Measurements from ENCODE around the gene LIG3. TPM values are rescaled to one million over a fixed set of nuclear protein-coding genes. Genes with fewer than 3 reads are reported as not detected.

Gene LIG3
- total RNA-seq, 1 donor, result 31.0 TPM

GRCh38 chr17:35050170-35050569 lies 69.9 kb downstream of the LIG3 start:
- no peak for DNase-seq (ENCODE audit: low read depth)
- no peak for TF ChIP-seq CTCF (IDR thresholded peaks at IDR 0.05; ENCODE audit: insufficient read depth, low read length)
- no peak overlapping the region for H3K4me3 ChIP-seq (ENCODE audit: low read depth, low read length)

DNA sequence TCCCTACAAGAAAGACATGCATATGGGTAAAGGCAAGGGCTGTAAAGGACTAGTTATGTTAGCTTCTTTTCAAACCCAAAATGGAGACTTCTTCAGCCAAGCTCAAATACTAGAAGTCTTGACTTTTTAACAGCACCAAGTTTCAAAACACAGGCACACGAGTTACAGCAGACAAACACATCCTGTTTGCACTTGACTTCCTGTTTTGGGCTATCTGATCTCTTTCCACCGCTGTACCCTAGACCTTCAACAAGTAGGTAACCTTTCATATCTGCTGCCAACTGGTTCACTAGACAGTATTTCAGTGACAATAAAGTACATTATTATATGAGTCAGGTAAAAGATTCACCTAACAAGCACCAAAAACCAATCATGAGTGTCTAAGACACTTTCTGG lies 70.9 kb downstream of the LIG3 start:
- DNase-seq (ENCODE audit: low read depth), result no peak
- no peak for TF ChIP-seq CTCF (IDR thresholded peaks at IDR 0.05; ENCODE audit: insufficient read depth, low read length)
- no peak overlapping the region for H3K4me3 ChIP-seq (ENCODE audit: low read depth, low read length)

- no peak overlapping the region for H3K4me3 ChIP-seq (ENCODE audit: low read depth, low read length)
- no peak for DNase-seq (ENCODE audit: low read depth)
- TF ChIP-seq CTCF (IDR thresholded peaks at IDR 0.05; ENCODE audit: insufficient read depth, low read length), result no peak
Observed at GRCh38 chr17:35051579-35052240, 71.4 kb downstream of the LIG3 start.

- no peak for DNase-seq (ENCODE audit: low read depth)
- TF ChIP-seq CTCF (IDR thresholded peaks at IDR 0.05; ENCODE audit: insufficient read depth, low read length), result no peak
- no peak overlapping the region for H3K4me3 ChIP-seq (ENCODE audit: low read depth, low read length)
Observed at GRCh38 chr17:35052241-35052610, 71.9 kb downstream of the LIG3 start.

DNA sequence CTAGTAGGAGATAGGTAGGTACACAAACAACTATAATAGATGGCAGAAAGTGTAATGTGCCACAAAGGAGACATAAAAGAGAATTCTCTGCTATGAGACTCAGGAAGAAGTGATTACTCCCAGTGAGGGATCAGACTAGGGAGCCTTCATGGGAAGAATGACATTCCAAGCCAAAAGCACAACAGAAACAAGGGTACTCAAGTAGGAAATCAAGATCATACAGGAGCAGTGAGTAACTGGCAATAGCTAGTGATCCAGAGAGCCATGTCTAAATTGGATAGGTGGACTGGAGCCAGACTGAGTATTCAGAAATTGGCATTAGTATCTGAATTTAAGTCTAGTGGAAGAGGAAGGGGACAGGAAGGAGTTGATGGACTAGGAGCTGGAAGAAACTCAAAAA lies 72.5 kb downstream of the LIG3 start:
- DNase-seq (ENCODE audit: low read depth), result peak; percentile 30
- no peak overlapping the region for H3K4me3 ChIP-seq (ENCODE audit: low read depth, low read length)
- TF ChIP-seq CTCF (IDR thresholded peaks at IDR 0.05; ENCODE audit: insufficient read depth, low read length), result no peak

- no peak overlapping the region for H3K4me3 ChIP-seq (ENCODE audit: low read depth, low read length)
- TF ChIP-seq CTCF (IDR thresholded peaks at IDR 0.05; ENCODE audit: insufficient read depth, low read length), result no peak
- no peak for DNase-seq (ENCODE audit: low read depth)
Observed at GRCh38 chr17:35053204-35053603, 72.9 kb downstream of the LIG3 start.

GRCh38 chr17:35056013-35056412 lies 75.7 kb downstream of the LIG3 start:
- DNase-seq (ENCODE audit: low read depth), result no peak
- H3K4me3 ChIP-seq (ENCODE audit: low read depth, low read length), result no peak overlapping the region
- TF ChIP-seq CTCF (IDR thresholded peaks at IDR 0.05; ENCODE audit: insufficient read depth, low read length), result no peak

All from fibroblast of the aortic adventitia (primary cell).